HG03103 (cell line): ENCODE results near the gene KDM3A.

ENCODE experiments used
- ATAC-seq: cut with Tn5 transposase; IDR thresholded peaks from one replicate; pipeline ENCODE4 v1.9.1; 2021; ENCODE audit warnings: low read depth; ENCODE audit not compliant: unreplicated experiment

Gene KDM3A

DNA sequence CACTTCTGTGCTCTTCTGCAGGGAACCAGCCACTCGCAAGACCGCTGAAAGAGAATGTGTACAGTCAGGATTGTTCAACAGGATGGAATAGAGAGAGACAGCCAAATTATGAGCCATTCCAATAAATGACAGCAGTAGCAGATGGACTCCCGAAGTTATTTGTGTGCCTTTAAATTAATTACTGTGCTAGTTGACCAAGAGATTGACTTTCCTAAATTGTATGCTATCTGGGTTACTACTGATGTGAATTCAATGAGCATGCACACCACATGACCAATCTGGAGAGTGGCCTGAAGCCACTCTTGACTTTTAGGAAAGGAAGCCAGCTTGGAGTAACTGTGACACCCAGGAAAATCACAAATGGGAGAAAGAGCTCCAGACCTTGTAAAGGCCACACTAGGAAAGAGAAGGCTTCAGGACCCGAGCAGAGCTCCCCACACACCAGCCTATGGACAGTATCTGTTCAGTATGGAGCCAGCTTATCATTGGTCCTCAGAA, 69.3 kb downstream of the KDM3A start:
- no peak for ATAC-seq

DNA sequence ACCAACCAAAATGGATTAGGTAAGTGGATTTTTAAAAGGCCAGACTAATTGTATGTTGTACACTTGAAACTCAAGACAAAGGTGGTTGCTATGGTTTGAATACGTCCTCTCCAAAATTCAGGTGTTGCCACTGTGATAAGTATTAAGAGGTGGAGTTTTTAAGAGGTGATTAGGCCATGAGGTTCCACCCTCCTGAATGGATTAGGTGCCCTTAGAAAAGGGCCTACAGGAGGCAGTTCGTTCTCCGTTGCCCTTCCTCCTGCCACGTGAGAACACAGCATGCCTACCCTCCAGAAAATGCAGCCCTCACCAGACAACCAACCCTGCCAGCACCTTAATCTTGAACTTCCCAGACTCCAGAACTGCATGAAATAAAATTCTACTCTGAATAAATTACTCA, 70.9 kb downstream of the KDM3A start:
- ATAC-seq, result no peak

DNA sequence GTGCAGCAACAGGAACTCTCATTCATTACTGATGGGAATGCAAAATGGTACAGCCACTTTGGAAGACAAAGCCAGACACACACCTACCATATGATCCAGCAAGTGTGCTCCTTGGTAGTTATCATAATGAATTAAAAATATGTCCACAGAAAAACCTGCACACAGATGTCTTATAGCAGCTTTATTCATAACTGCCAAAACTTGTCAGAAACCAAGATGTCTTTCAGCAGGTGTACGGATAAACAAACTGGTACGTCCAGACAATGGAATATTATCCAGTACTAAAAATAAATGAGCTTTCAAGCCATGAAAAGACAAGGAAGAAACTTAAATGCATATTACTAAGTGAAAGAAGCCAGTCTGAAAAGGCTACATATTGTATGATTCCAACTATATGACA, 71.7 kb downstream of the KDM3A start:
- no peak for ATAC-seq

DNA sequence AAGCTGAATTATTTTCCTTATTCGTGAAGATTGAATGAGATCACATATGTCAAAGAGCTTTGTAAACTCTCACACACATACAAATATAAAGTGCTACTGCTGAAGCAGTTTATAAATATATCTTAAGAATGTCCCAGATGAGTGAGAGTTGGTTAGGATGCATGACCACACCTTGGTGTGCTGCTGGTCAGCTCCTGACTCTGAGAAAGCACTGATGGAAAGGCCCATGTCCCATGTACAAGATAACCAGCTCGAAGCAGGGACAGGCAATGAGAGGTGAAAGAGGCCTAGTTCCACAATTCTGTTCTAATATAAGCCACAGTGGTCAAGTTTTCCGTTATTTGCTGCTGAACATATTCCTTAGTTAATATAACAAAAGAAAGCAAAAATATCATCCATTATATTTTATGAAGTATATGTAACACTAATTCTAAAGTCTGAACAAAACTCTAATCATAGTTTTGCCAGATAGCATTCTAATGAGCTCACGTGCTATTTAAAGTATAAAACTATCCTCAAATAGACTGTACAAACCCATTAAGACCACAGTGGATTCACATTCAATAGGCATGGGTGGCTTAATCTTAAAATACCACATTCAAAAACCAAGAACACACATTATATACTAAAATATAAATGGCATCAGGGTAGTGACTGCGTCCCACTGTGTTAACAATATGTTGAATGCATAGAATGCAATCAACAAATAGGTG, 72.9 kb downstream of the KDM3A start:
- no peak for ATAC-seq

DNA sequence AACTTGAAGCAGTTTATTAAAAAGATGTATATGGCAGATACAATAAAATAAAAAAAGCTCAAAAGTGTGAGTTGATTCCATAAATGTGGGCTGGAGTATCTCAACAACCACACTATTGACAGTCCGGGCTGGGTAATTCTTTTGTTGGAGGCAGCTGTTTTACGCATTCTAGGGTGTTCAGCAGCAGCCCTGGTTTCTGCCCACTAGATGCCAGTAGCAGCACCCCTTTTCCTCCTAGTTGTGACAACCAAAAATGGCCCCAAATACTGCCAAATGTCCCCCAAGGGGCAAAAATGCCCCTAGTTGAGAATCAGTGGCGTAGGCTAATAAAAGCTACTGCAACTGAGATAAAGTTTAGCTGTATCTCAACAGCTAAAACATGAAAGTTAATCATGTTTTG, 77.3 kb downstream of the KDM3A start:
- ATAC-seq, result no peak

DNA sequence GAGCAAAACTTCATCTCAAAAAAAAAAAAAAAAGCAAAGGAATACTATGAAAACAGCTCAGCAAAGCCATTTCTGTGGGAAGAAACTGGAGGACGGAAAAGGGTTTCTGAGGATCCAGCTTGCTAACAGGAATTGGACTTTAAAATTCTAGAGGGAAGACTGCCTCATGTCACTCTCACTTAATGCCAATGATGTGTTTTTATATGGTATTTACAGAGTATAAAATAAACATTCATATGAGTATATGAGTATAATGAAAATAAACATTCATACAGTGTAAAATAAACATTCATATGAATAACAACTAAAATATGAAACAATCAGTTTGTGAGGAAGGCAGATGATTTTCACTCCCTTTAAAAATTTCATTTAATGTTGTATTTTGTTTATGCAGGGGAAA, 78.2 kb downstream of the KDM3A start:
- ATAC-seq, result no peak

DNA sequence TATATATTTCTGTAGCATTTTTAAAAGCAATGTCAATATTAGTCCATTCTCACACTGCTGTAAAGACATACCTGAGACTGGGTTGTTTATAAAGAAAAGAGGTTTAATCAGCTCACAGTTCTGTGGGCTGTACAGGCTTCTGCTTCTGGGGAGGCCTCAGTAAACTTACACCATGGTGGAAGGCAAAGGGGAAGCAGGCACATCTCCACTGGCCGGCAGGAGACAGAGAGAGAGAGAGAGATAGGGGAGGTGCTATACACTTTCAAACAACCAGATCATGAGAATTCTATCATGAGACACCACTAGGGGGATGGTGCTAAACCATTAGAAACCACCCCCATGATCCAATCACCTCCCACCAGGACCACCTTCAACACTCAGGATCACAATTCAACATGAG, 79.0 kb downstream of the KDM3A start:
- ATAC-seq, result no peak

DNA sequence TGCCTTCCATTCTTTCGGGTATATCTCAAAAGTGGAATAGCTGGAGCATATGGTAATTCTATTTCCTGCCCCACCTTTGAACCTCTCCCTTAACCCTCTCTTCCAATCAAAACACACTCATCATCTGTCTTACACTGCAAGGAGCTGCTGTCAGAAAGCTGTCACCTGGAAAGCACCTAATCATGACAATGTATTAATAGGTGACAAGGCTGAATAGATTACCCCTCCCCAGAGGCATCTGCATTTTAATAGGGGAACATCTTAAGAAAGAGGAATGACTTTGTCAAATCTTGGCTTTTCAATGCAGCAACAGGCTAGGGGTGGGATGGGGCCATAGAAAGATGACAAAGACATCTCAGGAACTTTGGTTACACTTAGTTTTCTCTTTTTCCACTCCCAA, 80.8 kb downstream of the KDM3A start:
- no peak for ATAC-seq

DNA sequence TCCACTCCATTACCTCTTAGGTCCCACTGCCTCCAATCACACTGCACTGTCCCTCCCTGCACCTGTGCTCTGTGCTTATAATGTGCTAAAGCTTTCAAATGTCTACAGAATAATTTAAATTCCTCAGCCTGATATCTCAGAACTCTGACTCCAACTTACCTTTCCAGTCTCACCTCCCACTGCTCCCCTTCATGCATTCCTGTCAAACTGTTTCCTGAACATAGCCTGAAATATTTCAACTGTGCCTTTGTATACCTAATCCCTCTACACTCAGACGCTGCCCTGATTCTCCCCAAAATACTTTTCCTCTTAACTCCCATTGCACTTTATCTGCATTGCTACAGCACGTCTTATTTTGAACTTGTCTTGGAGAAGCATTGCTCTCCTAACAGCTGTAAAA, 81.5 kb downstream of the KDM3A start:
- no peak for ATAC-seq

DNA sequence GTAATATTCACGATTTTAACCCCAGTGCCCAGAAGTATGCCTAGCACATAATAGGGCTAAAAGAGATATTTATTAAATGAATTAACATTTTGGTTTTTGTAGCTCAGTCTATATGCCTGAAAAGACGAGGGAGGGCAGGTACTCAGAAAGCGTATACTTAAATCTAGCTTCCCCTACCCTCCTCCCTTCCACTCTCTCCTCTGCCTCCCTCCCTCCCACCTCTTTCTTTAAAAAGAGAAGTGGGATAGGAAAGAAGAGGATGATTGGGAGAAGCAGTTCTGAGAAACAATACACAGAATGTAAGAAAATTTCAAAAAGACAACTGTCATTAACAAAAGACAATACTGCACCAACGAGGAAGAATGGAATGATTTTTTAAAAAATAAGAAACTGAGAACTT, 82.3 kb downstream of the KDM3A start:
- no peak for ATAC-seq

DNA sequence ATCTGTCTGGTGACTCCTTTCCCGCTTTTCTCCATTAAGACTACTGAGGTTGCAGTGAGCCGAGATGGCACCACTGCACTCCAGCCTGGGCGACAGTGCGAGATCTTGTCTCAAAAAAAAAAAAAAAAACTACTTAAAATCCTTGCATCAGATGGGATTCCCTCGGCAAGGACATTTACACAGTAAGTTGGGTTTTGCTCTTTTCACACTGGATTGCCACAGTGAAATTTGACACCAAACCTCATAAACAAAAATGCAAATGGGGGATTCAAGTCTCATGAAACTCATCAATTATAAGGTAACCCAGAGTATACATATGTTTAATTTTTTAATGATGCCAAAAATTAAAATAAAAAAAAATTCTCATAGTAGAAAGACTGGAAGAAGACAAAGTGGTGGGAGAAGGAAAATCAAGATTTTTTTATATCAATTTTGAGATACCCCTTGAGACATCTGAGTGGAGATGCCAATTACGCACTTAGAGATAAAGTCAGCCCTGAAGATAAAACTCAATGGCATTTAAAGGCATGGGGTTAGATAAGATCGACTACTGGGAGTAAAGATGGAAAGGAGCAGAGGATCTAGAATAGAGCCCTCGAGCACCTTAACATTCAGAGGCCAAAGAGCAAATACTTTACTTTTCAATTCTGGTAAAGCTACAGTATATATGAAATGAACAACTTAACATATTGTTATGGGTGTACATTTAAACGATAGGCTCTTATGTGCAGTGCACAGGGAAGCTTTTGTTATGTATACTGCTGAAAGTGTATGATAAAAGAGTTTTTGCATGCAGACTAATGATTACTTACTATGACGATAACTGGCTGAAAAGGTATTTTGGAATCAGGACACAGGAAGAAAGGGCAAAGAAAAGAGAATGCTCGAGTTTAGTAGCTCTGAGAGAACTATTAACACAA, 84.5 kb downstream of the KDM3A start:
- no peak for ATAC-seq

DNA sequence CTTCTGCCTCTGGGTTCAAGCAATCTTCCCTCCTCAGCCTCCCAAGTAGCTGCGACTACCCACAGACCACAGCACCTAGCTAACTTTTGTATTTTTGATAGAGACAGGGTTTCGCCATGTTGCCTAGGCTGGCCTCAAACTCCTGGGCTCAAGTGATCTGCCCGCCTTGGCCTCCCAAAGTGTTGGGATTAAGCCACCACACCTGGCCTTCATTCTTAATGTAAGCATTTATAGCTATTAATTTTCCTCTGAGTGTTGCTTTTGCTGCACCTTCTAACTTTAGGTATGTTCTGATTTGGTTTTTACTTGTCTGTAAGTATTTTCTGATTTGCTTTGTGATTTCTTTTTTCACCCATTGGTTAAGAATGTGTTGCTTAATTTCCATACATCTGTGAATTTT, 92.4 kb downstream of the KDM3A start:
- ATAC-seq, result no peak

DNA sequence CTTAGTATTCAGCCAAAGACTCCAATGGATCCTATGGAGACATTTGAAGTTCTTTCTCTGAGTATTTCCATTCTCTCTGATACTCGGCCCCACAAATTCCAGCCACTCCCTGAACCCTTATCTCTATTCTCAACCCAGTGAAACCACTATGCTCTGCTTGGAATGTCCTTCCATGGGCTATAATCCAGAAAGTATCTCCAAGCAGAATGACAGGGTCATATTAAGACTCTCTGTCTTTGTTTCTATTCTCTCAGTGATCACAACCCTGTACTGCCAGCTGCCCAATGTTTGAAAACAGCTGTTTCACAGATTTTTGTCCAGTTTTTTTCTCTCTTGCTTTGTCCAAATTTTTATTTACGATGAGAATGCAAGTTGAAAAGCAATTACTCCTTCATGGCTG, 100.2 kb downstream of the KDM3A start:
- no peak for ATAC-seq
